PC-9 (cell line): Measurements from ENCODE around the gene CDC73. TPM values are rescaled to one million over a fixed set of nuclear protein-coding genes. Genes with fewer than 3 reads are reported as not detected.

Source experiments
- BruUV-seq: library from RNA; stranded (reverse); fragments of 400-500 nt; replicated peaks from 2 replicates; lab custom pipeline; 2021; lab: Mats Ljungman, UMichigan
- CTCF ChIA-PET: fragments of 300-600 bp; sonication (Branson Sonifier 250); formaldehyde crosslinking; loops from one replicate; lab custom pipeline; 2022; ENCODE audit warnings: antibody characterized with exemption; lab: Charles Lee
- POLR2A ChIA-PET: fragments of 300-600 bp; sonication (Branson Sonifier 250); formaldehyde crosslinking; loops from one replicate; lab custom pipeline; 2022; ENCODE audit warnings: antibody characterized with exemption; ENCODE audit not compliant: unreplicated experiment; lab: Charles Lee
- DNase-seq, 2 experiments: peaks; one replicate each; pipeline versions ENCODE4 v3.0.0 to v3.0.0-alpha.2; 2015 to 2022; ENCODE audit warnings: mixed read lengths in 1 of 2
- H2AFZ ChIP-seq: fragments of 200-600 bp; sonication (generic); 2 replicates; pipeline ENCODE4 v1.8.1; 2017; ENCODE audit warnings: antibody characterized with exemption
- H3F3A ChIP-seq: fragments of 200-600 bp; sonication (generic); 2 replicates; pipeline ENCODE4 v1.8.1; 2017; ENCODE audit warnings: antibody characterized with exemption, mild to moderate bottlenecking, low read depth; ENCODE audit not compliant: insufficient read depth
- H3K27ac ChIP-seq: fragments of 200-600 bp; sonication (generic); 2 replicates; pipeline ENCODE4 v1.6.1; 2016; ENCODE audit warnings: mixed run types
- H3K27me3 ChIP-seq: fragments of 200-600 bp; sonication (generic); 2 replicates; pipeline ENCODE4 v1.6.1; 2016; ENCODE audit warnings: low read depth, mixed run types; ENCODE audit not compliant: insufficient read depth
- H3K36me3 ChIP-seq: fragments of 200-600 bp; sonication (generic); 2 replicates; pipeline ENCODE4 v1.6.1; 2016; ENCODE audit warnings: low read depth, mixed run types
- H3K4me1 ChIP-seq: fragments of 200-600 bp; sonication (generic); replicated peaks from 2 replicates; pipeline ENCODE4 v1.6.1; 2016; ENCODE audit warnings: mixed run types; ENCODE audit not compliant: insufficient read depth
- H3K4me2 ChIP-seq: fragments of 200-600 bp; sonication (generic); 2 replicates; pipeline ENCODE4 v1.6.1; 2017; ENCODE audit warnings: mixed run types
- H3K4me3 ChIP-seq: fragments of 200-600 bp; sonication (generic); 2 replicates; pipeline ENCODE4 v1.6.1; 2016; ENCODE audit warnings: mixed run types
- H3K79me2 ChIP-seq: fragments of 200-600 bp; sonication (generic); 2 replicates; pipeline ENCODE4 v1.6.1; 2017; ENCODE audit warnings: low read depth, mixed run types
- H3K9me2 ChIP-seq: fragments of 200-600 bp; sonication (generic); 2 replicates; pipeline ENCODE4 v1.8.1; 2017; ENCODE audit warnings: mild to moderate bottlenecking; ENCODE audit not compliant: insufficient read depth
- H3K9me3 ChIP-seq: fragments of 200-600 bp; sonication (generic); 2 replicates; pipeline ENCODE4 v1.8.1; 2016; ENCODE audit warnings: low read depth; ENCODE audit not compliant: insufficient read depth
- H4K20me1 ChIP-seq: fragments of 200-600 bp; sonication (generic); 2 replicates; pipeline ENCODE4 v1.8.1; 2017; ENCODE audit not compliant: insufficient read depth
- EZH2 ChIP-seq: fragments of 200-600 bp; sonication (generic); IDR thresholded peaks from 2 replicates; pipeline ENCODE4 v1.8.0; 2017; ENCODE audit warnings: antibody characterized with exemption, low read depth
- intact Hi-C: fragments of 100-400 bp; cut with micrococcal nuclease; formaldehyde crosslinking; loops from one replicate; pipeline ENCODE4 v1.10.0; 2022; ENCODE audit not compliant: unreplicated experiment
- total RNA-seq: library from RNA; stranded (reverse); gene quantifications from 2 replicates; pipeline ENCODE4 v1.2.3, GENCODE V29; 2021
- TF ChIP-seq, protein P1 (sequence below): fragments of 200-600 bp; sonication (generic); conservative IDR thresholded peaks from 2 replicates; pipeline ENCODE4 v1.6.1; 2017; ENCODE audit warnings: mixed run types, antibody characterized with exemption, mild to moderate bottlenecking, moderate library complexity

Gene CDC73
- total RNA-seq, 1 experiment from 2014 or later, result 39.6 TPM

DNA sequence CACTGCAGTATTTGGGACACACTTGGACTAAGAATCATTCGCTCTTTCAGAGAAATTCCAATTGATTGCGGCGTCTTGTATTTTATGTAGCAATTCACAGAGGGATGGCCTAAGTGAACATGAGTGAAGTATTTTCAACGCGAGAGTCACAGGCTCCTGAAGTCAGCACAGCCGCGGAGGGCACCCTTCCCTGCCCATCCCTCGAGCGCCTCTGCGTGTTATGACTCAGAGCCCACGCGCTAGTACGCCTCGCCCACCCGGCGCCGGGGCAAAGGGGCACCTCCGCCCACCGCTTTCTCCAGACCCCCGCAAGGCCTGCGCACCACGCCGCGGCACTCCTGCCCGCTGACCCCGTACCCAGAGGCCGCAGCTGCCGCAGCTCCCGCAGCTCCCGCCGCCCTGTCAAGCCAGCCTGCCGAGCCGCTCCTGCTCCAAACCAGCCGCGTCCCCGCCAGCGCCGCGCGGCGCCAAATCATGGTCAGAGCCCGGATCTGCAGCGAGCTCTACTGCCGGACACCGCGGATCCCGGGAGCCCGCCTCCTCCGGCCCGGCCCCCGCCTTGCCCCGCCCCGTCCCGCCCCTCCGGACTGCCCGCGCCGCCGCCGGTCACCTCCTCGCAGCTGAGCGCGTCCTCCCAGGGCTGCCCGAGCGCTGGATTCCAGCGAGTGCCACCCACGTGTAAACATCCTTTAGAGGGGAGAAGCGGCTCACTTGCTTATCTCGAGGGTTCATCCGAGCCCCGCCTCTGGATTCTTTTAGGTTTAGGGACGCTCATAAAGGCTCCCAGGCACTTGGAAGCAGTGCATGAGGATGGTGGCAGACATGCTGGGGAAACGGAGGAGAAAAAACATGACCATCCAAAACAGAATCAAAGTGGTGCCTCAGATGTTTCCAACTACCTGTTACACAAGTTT, 16.7 kb upstream of the CDC73 start, which contains the start of gene GLRX2:
Gene GLRX2 (minus strand): TSS at position 508 of the 914 bp plus-strand sequence. CDS start 32 bp downstream, at position 476.
- Histone ChIP-seq H3K79me2 (peaks cover 33% of the 10 kb centered on the region), H3K4me1 (peaks cover 16% of the 10 kb centered on the region), H3K36me3 (no peaks in the 10 kb centered on the region), H4K20me1 (no peaks in the 10 kb centered on the region), H3K4me3 (peak within 1 kb of the TSS; percentile 59), H2AFZ (peak within 1 kb of the TSS; percentile 93), H3K9me3 (no peaks in the 10 kb centered on the region), H3K27me3 (no peaks in the 10 kb centered on the region), H3K4me2 (peak within 1 kb of the TSS; percentile 81), H3F3A (peaks cover 22% of the 10 kb centered on the region), H3K27ac (peak within 1 kb of the TSS; percentile 76), H3K9me2 (no peaks in the 10 kb centered on the region)
- no TSS peak for BruUV-seq
- ChIA-PET CTCF (interaction anchor here (0.7 to 1.0 kb wide), 2 partner anchors 12 to 17 kb away, joined by 4 read pairs; partner anchors contain the start of gene CDC73), POLR2A (interaction anchor here (0.5 to 1.5 kb wide), 6 partner anchors 16 to 522 kb away, joined by 3 to 18 read pairs (median 4); partner anchors contain the start of genes CDC73, RO60 and UCHL5)
- TF ChIP-seq EZH2, result no peak
- TF ChIP-seq, protein P1, sequence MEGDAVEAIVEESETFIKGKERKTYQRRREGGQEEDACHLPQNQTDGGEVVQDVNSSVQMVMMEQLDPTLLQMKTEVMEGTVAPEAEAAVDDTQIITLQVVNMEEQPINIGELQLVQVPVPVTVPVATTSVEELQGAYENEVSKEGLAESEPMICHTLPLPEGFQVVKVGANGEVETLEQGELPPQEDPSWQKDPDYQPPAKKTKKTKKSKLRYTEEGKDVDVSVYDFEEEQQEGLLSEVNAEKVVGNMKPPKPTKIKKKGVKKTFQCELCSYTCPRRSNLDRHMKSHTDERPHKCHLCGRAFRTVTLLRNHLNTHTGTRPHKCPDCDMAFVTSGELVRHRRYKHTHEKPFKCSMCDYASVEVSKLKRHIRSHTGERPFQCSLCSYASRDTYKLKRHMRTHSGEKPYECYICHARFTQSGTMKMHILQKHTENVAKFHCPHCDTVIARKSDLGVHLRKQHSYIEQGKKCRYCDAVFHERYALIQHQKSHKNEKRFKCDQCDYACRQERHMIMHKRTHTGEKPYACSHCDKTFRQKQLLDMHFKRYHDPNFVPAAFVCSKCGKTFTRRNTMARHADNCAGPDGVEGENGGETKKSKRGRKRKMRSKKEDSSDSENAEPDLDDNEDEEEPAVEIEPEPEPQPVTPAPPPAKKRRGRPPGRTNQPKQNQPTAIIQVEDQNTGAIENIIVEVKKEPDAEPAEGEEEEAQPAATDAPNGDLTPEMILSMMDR, result no peak
- intact Hi-C loops, result loop anchor here (1.0 kb wide), 2 partner anchors 16 to 46 kb away; partner anchors contain the start of genes RO60 and UCHL5
- peak; percentile 70 to 85 for DNase-seq

DNA sequence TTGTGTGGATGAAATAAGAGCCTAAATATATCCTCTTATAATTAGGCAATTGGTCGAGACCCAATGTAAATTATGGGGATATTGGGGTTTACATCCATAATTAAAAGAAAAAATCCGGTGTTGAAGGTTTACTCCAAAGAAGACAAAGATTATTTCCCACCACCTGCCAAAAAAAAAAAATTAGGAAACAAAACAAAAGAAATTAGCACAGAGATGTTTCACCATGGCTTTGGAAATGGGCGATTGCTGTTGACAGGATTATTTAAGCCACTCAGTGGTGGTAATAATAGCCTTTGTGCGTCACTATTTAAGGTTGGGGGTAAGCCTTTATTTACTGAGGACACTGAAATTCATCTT, 16.0 kb upstream of the CDC73 start:
- Histone ChIP-seq H4K20me1 (no peaks in the 10 kb centered on the region), H3K4me3 (peak overlapping the region; percentile 59; the same call in 1 of the 2 replicates), H3K27me3 (no peaks in the 10 kb centered on the region), H3K9me2 (no peaks in the 10 kb centered on the region), H3K9me3 (no peaks in the 10 kb centered on the region), H3K4me1 (peaks cover 18% of the 10 kb centered on the region), H3F3A (peaks cover 22% of the 10 kb centered on the region), H3K79me2 (peaks cover 33% of the 10 kb centered on the region), H3K27ac (peak overlapping the region; percentile 76), H2AFZ (peak overlapping the region; percentile 77), H3K36me3 (no peaks in the 10 kb centered on the region), H3K4me2 (peak overlapping the region; percentile 81)
- no peak for DNase-seq
- intact Hi-C loops, result loop anchor here (1.0 kb wide), 2 partner anchors 16 to 46 kb away; partner anchors contain the start of genes RO60 and UCHL5
- ChIA-PET POLR2A (interaction anchor here (0.5 to 1.5 kb wide), 3 partner anchors 21 to 48 kb away, joined by 3 to 18 read pairs (median 5); partner anchors contain the start of genes RO60 and UCHL5), CTCF (interaction anchor here (0.7 to 1.0 kb wide), 2 partner anchors 13 to 16 kb away, joined by 4 read pairs; partner anchors contain the start of gene CDC73)
- BruUV-seq, result TSS peak; percentile 94
- no peak for TF ChIP-seq EZH2
- TF ChIP-seq, protein P1, result no peak

DNA sequence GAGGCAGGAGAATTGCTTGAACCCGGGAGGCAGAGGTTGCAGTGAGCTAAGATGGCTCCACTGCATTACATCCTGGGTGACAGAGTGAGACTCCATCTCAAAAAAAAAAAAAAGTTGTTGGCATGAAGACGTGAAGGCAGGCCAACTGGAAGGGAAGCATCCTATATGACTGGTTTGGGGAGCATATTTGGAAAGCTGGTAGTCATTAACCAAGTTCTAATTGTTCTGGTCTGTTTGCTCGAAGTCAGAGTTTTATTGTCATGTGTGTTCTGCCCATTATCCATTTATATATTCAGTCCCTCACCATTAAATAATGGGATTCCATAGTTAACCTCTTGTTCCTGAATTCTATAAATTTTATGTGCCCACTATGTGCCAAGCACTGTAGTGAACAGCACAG, 13.4 kb upstream of the CDC73 start:
- no peak for TF ChIP-seq EZH2
- TF ChIP-seq, protein P1, result no peak

More for the DNA sequence above, 13.4 kb upstream of the CDC73 start:
- H3K9me2 ChIP-seq, result no peaks in the 10 kb centered on the region
- no peak overlapping the region for H3K4me2 ChIP-seq
- ChIA-PET POLR2A (no interaction called here), CTCF (no interaction called here)
- H3K36me3 ChIP-seq, result no peaks in the 10 kb centered on the region
- H3K27ac ChIP-seq, result no peak overlapping the region
- no peak overlapping the region for H2AFZ ChIP-seq
- no peaks in the 10 kb centered on the region for H3K27me3 ChIP-seq
- H3K79me2 ChIP-seq, result peaks cover 8% of the 10 kb centered on the region
- H4K20me1 ChIP-seq, result no peaks in the 10 kb centered on the region
- H3K9me3 ChIP-seq, result no peaks in the 10 kb centered on the region
- intact Hi-C loops, result no loop called here
- H3F3A ChIP-seq, result peaks cover 29% of the 10 kb centered on the region
- peaks cover 36% of the 10 kb centered on the region for H3K4me1 ChIP-seq
- no TSS peak for BruUV-seq
- no peak for DNase-seq
- H3K4me3 ChIP-seq, result no peak overlapping the region
